CD4-positive, alpha-beta T cell treated with Interleukin-21 for 1 hour (primary cell): Measurements from ENCODE around the gene ISYNA1.

Experiments
- DNase-seq: peaks from one replicate; pipeline ENCODE4 v3.0.0-alpha.2; 2020

ISYNA1 gene

GRCh38 chr19:18390065-18390907 lies 47.6 kb downstream of the ISYNA1 start:
- DNase-seq = no peak

- DNase-seq = no peak
Measured at GRCh38 chr19:18389726-18390064, 48.2 kb downstream of the ISYNA1 start.

- DNase-seq = no peak
Measured at GRCh38 chr19:18388960-18389725, 48.8 kb downstream of the ISYNA1 start.

GRCh38 chr19:18388100-18388959 lies 49.6 kb downstream of the ISYNA1 start:
- peak; percentile 85 for DNase-seq

- no peak for DNase-seq
Measured at GRCh38 chr19:18386543-18387271, 51.2 kb downstream of the ISYNA1 start.

GRCh38 chr19:18385675-18386542 lies 52.0 kb downstream of the ISYNA1 start, which contains the start of gene GDF15:
GDF15 (plus strand) TSS chr19:18386158; CDS start chr19:18386190, 32 bp downstream.
- no peak for DNase-seq

GRCh38 chr19:18385359-18385674 lies 52.6 kb downstream of the ISYNA1 start:
- no peak for DNase-seq

- no peak for DNase-seq
Measured at GRCh38 chr19:18384775-18385174, 53.2 kb downstream of the ISYNA1 start.
